Liver (tissue), 9 donors: Measurements from ENCODE around the gene TEX44. TPM values are rescaled to one million over a fixed set of nuclear protein-coding genes. Genes with fewer than 3 reads are reported as not detected.

Experiments used
- DNase-seq: peaks from one replicate; pipeline ENCODE4 v3.0.0-alpha.2; 2017; ENCODE audit warnings: low spot score
- H3K27ac ChIP-seq, 2 donors: one replicate each; pipeline ENCODE4 v1.7.0; 2013; ENCODE audit warnings: inconsistent platforms in 2 of 2, low read length in 2 of 2, control low read depth in 1 of 2, low read depth in 1 of 2, mild to moderate bottlenecking in 1 of 2
- H3K27me3 ChIP-seq, 4 donors: one replicate each; pipeline versions ENCODE4 v1.6.1 to v1.7.0; 2013; ENCODE audit warnings: low read length in 3 of 4, inconsistent platforms in 1 of 4, mild to moderate bottlenecking in 1 of 4, moderate library complexity in 1 of 4; ENCODE audit not compliant: control insufficient read depth in 4 of 4, insufficient read depth in 4 of 4
- H3K36me3 ChIP-seq, 4 donors: one replicate each; pipeline versions ENCODE4 v1.6.1 to v1.7.0; 2013; ENCODE audit warnings: low read length in 3 of 4, mild to moderate bottlenecking in 3 of 4, low read depth in 1 of 4, moderate library complexity in 1 of 4; ENCODE audit not compliant: control insufficient read depth in 4 of 4, insufficient read depth in 3 of 4
- H3K4me1 ChIP-seq, 4 donors: one replicate each; pipeline versions ENCODE4 v1.6.1 to v1.7.0; 2013; ENCODE audit warnings: low read length in 3 of 4, mild to moderate bottlenecking in 3 of 4, moderate library complexity in 1 of 4; ENCODE audit not compliant: control insufficient read depth in 4 of 4, insufficient read depth in 4 of 4
- H3K4me3 ChIP-seq, 3 donors: one replicate each; pipeline versions ENCODE4 v1.6.1 to v1.7.0; 2013; ENCODE audit warnings: low read length in 3 of 3, control low read depth in 1 of 3, low read depth in 1 of 3, mild to moderate bottlenecking in 1 of 3
- H3K9ac ChIP-seq, 2 donors: one replicate each; pipeline ENCODE4 v1.7.0; 2013; ENCODE audit warnings: low read length in 2 of 2, mild to moderate bottlenecking in 2 of 2, moderate library complexity in 2 of 2, control low read depth in 1 of 2, low read depth in 1 of 2
- H3K9me3 ChIP-seq, 4 donors: one replicate each; pipeline versions ENCODE4 v1.6.1 to v1.7.0; 2013; ENCODE audit warnings: low read length in 3 of 4; ENCODE audit not compliant: control insufficient read depth in 4 of 4
- EGR1 ChIP-seq, 2 donors: IDR thresholded peaks; 2 replicates each; pipeline ENCODE4 v1.6.1; 2016 to 2018; ENCODE audit warnings: antibody characterized with exemption in 2 of 2, low read depth in 2 of 2
- FOXA1 ChIP-seq: IDR thresholded peaks from 2 replicates; pipeline ENCODE4 v1.6.1; 2016; ENCODE audit warnings: antibody characterized with exemption
- FOXA2 ChIP-seq: IDR thresholded peaks from 2 replicates; pipeline ENCODE4 v1.6.1; 2016; ENCODE audit warnings: antibody characterized with exemption
- GABPA ChIP-seq, 2 donors: IDR thresholded peaks in 1 of 2; conservative IDR thresholded peaks in 1 of 2; 2 replicates each; pipeline ENCODE4 v1.6.1; 2016; ENCODE audit warnings: antibody characterized with exemption in 2 of 2, mild to moderate bottlenecking in 1 of 2, moderate library complexity in 1 of 2
- HNF4A ChIP-seq, 2 donors: conservative IDR thresholded peaks; 2 replicates each; pipeline ENCODE4 v1.6.1; 2016; ENCODE audit warnings: antibody characterized with exemption in 2 of 2, mild to moderate bottlenecking in 2 of 2
- HNF4G ChIP-seq: IDR thresholded peaks from 2 replicates; pipeline ENCODE4 v1.6.1; 2016; ENCODE audit warnings: antibody characterized with exemption
- JUND ChIP-seq, 2 donors: IDR thresholded peaks; 2 replicates each; pipeline ENCODE4 v1.6.1; 2016; ENCODE audit warnings: antibody characterized with exemption in 2 of 2
- NR2F2 ChIP-seq: IDR thresholded peaks from 2 replicates; pipeline ENCODE4 v1.6.1; 2016; ENCODE audit warnings: antibody characterized with exemption
- RAD21 ChIP-seq, 2 donors: IDR thresholded peaks; 2 replicates each; pipeline ENCODE4 v1.6.1; 2016; ENCODE audit warnings: antibody characterized with exemption in 2 of 2, mild to moderate bottlenecking in 2 of 2
- RXRA ChIP-seq, 2 donors: IDR thresholded peaks; 2 replicates each; pipeline ENCODE4 v1.6.1; 2017 to 2018; ENCODE audit warnings: antibody characterized with exemption in 2 of 2, mild to moderate bottlenecking in 1 of 2
- SP1 ChIP-seq: IDR thresholded peaks from 2 replicates; pipeline ENCODE4 v1.6.1; 2018; ENCODE audit warnings: antibody characterized with exemption, mild to moderate bottlenecking
- TAF1 ChIP-seq: conservative IDR thresholded peaks from 2 replicates; pipeline ENCODE4 v1.6.1; 2016; ENCODE audit warnings: antibody characterized with exemption, mild to moderate bottlenecking
- YY1 ChIP-seq: IDR thresholded peaks from 2 replicates; pipeline ENCODE4 v1.6.1; 2016; ENCODE audit warnings: antibody characterized with exemption, mild to moderate bottlenecking
- WGBS: extraction: QIAGEN DNeasy Blood & Tissue Kit; methylation state at CpG from one replicate; pipeline ENCODE4 v1.1.7; 2013; 5-methylcytosine and 5-hydroxymethylcytosine counted together
- polyA plus RNA-seq, 2 donors: library from polyadenylated mRNA; stranded (reverse) in 1 of 2; unstranded in 1 of 2; fragments of 200-250 nt in 1 of 2; fragments of >200 nt in 1 of 2; fragmentation: Nextera tagmentation in 1 of 2; extraction: Ambion mirVana in 1 of 2; gene quantifications; one replicate each; pipeline versions ENCODE4 v1.2.1 to v1.2.3, GENCODE V29; 2013 to 2015
- total RNA-seq, 2 donors: library from RNA; depleted of rRNA; stranded (reverse); fragments of >200 nt; gene quantifications; one replicate each; pipeline ENCODE4 v1.2.3, GENCODE V29; 2014
- TF ChIP-seq, protein P1 (sequence below): IDR thresholded peaks from 2 replicates; pipeline ENCODE4 v1.6.1; 2016; ENCODE audit warnings: antibody characterized with exemption, mild to moderate bottlenecking
- TF ChIP-seq, protein P2 (sequence below): IDR thresholded peaks from 2 replicates; pipeline ENCODE4 v1.6.1; 2016; ENCODE audit warnings: antibody characterized with exemption
- TF ChIP-seq, protein P3 (sequence below): fragments of 150-350 bp; IDR thresholded peaks from 2 replicates; pipeline ENCODE4 v1.5.1; 2017; ENCODE audit warnings: improper control_type of control experiment, low read depth, low read length; ENCODE audit not compliant: missing input control
- TF ChIP-seq, protein P4 (sequence below): IDR thresholded peaks from 2 replicates; pipeline ENCODE4 v1.6.1; 2016; ENCODE audit warnings: antibody characterized with exemption
- TF ChIP-seq, protein P5 (sequence below): IDR thresholded peaks from 2 replicates; pipeline ENCODE4 v1.6.1; 2016; ENCODE audit warnings: antibody characterized with exemption
- donor health status: healthy.
- donor health status: healthy.
- donor health status: healthy.
- donor health status: healthy.
- donor health status: healthy.

Gene TEX44
- total and polyA plus RNA-seq, 4 donors: not detected

DNA sequence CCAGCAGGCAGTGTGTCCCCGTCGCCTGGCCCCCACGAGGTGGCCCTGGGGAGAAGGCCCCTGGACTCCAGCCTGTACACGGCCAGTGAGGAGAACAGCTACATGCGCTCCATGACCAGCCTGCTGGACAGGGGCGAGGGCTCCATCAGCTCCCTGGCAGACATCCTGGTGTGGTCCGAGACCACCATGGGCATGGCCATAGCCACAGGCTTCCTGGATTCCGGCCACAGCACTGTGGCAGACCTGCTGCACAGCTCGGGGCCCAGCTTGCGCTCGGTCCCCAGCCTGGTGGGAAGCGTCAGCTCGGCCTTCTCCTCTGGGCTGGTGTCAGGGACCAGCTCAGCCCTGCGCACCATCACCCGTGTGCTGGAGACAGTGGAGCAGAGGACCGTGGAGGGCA lies 1.0 kb downstream of the TEX44 start:
- Histone ChIP-seq H3K9ac (no peak overlapping the region), H3K4me3 (no peak overlapping the region), H3K36me3 (no peaks in the 10 kb centered on the region), H3K27ac (no peak overlapping the region), H3K27me3 (no peaks in the 10 kb centered on the region), H3K4me1 (no peaks in the 10 kb centered on the region), H3K9me3 (no peaks in the 10 kb centered on the region)
- WGBS: 96% methylated on average over 16 of the region's 16 CpGs
- TF ChIP-seq NR2F2: no peak
- TF ChIP-seq EGR1 (IDR thresholded peaks at IDR 0.05; ENCODE audit: low read depth in 2 of 2): no peak
- no peak for TF ChIP-seq FOXA1
- TF ChIP-seq, protein P1, sequence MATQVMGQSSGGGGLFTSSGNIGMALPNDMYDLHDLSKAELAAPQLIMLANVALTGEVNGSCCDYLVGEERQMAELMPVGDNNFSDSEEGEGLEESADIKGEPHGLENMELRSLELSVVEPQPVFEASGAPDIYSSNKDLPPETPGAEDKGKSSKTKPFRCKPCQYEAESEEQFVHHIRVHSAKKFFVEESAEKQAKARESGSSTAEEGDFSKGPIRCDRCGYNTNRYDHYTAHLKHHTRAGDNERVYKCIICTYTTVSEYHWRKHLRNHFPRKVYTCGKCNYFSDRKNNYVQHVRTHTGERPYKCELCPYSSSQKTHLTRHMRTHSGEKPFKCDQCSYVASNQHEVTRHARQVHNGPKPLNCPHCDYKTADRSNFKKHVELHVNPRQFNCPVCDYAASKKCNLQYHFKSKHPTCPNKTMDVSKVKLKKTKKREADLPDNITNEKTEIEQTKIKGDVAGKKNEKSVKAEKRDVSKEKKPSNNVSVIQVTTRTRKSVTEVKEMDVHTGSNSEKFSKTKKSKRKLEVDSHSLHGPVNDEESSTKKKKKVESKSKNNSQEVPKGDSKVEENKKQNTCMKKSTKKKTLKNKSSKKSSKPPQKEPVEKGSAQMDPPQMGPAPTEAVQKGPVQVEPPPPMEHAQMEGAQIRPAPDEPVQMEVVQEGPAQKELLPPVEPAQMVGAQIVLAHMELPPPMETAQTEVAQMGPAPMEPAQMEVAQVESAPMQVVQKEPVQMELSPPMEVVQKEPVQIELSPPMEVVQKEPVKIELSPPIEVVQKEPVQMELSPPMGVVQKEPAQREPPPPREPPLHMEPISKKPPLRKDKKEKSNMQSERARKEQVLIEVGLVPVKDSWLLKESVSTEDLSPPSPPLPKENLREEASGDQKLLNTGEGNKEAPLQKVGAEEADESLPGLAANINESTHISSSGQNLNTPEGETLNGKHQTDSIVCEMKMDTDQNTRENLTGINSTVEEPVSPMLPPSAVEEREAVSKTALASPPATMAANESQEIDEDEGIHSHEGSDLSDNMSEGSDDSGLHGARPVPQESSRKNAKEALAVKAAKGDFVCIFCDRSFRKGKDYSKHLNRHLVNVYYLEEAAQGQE: no peak
- TF ChIP-seq SP1: no peak
- no peak for TF ChIP-seq YY1
- TF ChIP-seq, protein P2, sequence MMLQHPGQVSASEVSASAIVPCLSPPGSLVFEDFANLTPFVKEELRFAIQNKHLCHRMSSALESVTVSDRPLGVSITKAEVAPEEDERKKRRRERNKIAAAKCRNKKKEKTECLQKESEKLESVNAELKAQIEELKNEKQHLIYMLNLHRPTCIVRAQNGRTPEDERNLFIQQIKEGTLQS: no peak
- no peak for TF ChIP-seq FOXA2
- no peak for TF ChIP-seq RAD21 (IDR thresholded peaks at IDR 0.05)
- TF ChIP-seq GABPA (IDR thresholded peaks at IDR 0.05 in 1 of 2, conservative IDR thresholded peaks at IDR 0.05 in 1 of 2): no peak
- no peak for TF ChIP-seq TAF1
- no peak for TF ChIP-seq HNF4G
- no peak for TF ChIP-seq JUND (IDR thresholded peaks at IDR 0.05)
- TF ChIP-seq, protein P3, sequence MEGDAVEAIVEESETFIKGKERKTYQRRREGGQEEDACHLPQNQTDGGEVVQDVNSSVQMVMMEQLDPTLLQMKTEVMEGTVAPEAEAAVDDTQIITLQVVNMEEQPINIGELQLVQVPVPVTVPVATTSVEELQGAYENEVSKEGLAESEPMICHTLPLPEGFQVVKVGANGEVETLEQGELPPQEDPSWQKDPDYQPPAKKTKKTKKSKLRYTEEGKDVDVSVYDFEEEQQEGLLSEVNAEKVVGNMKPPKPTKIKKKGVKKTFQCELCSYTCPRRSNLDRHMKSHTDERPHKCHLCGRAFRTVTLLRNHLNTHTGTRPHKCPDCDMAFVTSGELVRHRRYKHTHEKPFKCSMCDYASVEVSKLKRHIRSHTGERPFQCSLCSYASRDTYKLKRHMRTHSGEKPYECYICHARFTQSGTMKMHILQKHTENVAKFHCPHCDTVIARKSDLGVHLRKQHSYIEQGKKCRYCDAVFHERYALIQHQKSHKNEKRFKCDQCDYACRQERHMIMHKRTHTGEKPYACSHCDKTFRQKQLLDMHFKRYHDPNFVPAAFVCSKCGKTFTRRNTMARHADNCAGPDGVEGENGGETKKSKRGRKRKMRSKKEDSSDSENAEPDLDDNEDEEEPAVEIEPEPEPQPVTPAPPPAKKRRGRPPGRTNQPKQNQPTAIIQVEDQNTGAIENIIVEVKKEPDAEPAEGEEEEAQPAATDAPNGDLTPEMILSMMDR: no peak
- TF ChIP-seq, protein P4, sequence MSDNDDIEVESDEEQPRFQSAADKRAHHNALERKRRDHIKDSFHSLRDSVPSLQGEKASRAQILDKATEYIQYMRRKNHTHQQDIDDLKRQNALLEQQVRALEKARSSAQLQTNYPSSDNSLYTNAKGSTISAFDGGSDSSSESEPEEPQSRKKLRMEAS: no peak
- TF ChIP-seq, protein P5, sequence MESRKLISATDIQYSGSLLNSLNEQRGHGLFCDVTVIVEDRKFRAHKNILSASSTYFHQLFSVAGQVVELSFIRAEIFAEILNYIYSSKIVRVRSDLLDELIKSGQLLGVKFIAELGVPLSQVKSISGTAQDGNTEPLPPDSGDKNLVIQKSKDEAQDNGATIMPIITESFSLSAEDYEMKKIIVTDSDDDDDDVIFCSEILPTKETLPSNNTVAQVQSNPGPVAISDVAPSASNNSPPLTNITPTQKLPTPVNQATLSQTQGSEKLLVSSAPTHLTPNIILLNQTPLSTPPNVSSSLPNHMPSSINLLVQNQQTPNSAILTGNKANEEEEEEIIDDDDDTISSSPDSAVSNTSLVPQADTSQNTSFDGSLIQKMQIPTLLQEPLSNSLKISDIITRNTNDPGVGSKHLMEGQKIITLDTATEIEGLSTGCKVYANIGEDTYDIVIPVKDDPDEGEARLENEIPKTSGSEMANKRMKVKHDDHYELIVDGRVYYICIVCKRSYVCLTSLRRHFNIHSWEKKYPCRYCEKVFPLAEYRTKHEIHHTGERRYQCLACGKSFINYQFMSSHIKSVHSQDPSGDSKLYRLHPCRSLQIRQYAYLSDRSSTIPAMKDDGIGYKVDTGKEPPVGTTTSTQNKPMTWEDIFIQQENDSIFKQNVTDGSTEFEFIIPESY: no peak
- no peak for TF ChIP-seq HNF4A (conservative IDR thresholded peaks at IDR 0.05)
- TF ChIP-seq RXRA (IDR thresholded peaks at IDR 0.05): no peak
- DNase-seq: no peak
